ENCODE results near the gene ANKRD7. TPM values are rescaled to one million over a fixed set of nuclear protein-coding genes. Genes with fewer than 3 reads are reported as not detected.

Gene ANKRD7, protein sequence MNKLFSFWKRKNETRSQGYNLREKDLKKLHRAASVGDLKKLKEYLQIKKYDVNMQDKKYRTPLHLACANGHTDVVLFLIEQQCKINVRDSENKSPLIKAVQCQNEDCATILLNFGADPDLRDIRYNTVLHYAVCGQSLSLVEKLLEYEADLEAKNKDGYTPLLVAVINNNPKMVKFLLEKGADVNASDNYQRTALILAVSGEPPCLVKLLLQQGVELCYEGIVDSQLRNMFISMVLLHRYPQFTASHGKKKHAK
- polyA plus RNA-seq (2012; ENCODE audit: insufficient read length, low read depth): 2.4 TPM

DNA sequence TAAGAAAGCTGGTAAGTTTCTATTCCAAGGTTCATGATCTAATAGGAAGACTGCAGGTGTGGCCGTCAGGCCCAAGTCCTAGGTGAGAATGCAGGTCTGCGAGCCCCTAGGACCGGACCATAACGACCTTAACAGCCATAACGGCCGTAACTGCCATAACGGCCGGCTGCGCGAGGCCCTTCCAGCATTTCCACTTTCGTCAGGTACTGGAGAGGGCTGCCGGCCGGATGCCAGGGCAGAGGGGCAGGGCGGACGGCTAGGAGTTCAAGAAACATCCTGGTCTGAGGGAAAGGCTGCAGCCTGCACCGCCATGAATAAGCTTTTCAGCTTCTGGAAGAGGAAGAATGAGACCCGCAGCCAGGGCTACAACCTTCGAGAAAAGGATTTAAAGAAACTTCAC is at the start of gene ANKRD7:
TSS of gene ANKRD7 (plus strand) at position 184 of the 400 bp plus-strand sequence. CDS start at position 311, 127 bp downstream.
- TF ChIP-seq TAF1 (IDR thresholded peaks at IDR 0.05; ENCODE audit: borderline replicate concordance, insufficient read depth, low read length) (no peak), POLR2AphosphoS5 (IDR thresholded peaks at IDR 0.05; ENCODE audit: low read depth, low read length) (no peak), SIN3A (IDR thresholded peaks at IDR 0.05; ENCODE audit: borderline replicate concordance, insufficient read depth, low read length) (no peak), FOXP2 (optimal IDR thresholded peaks at IDR 0.05; ENCODE audit: borderline replicate concordance, extremely low read depth, extremely low read length, insufficient read depth) (no peak)
- TF ChIP-seq, protein P1, sequence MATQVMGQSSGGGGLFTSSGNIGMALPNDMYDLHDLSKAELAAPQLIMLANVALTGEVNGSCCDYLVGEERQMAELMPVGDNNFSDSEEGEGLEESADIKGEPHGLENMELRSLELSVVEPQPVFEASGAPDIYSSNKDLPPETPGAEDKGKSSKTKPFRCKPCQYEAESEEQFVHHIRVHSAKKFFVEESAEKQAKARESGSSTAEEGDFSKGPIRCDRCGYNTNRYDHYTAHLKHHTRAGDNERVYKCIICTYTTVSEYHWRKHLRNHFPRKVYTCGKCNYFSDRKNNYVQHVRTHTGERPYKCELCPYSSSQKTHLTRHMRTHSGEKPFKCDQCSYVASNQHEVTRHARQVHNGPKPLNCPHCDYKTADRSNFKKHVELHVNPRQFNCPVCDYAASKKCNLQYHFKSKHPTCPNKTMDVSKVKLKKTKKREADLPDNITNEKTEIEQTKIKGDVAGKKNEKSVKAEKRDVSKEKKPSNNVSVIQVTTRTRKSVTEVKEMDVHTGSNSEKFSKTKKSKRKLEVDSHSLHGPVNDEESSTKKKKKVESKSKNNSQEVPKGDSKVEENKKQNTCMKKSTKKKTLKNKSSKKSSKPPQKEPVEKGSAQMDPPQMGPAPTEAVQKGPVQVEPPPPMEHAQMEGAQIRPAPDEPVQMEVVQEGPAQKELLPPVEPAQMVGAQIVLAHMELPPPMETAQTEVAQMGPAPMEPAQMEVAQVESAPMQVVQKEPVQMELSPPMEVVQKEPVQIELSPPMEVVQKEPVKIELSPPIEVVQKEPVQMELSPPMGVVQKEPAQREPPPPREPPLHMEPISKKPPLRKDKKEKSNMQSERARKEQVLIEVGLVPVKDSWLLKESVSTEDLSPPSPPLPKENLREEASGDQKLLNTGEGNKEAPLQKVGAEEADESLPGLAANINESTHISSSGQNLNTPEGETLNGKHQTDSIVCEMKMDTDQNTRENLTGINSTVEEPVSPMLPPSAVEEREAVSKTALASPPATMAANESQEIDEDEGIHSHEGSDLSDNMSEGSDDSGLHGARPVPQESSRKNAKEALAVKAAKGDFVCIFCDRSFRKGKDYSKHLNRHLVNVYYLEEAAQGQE (IDR thresholded peaks at IDR 0.05; ENCODE audit: insufficient read depth in 1 of 2, low read depth in 2 of 2, low read length in 2 of 2): no peak

DNA sequence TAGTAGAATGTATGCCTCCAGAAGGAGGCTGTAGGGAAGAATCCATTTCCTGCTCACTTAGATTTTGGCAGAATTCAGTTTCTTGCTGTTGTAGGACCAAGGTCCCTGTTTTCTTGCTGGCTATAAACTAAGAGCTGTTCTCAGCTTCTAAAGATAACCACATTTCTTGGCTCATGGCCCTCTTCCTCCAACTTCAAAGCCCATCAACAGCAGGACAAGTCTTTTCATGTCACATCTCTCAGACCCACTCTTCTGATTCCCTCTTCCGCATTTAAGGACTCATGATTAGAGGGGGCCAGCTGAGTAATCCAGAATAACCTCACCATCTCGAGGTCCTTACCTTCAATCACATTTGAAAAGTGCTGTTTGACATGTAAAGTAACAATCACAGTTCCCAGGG is 48.8 kb upstream of the ANKRD7 start:
- TF ChIP-seq TAF1 (IDR thresholded peaks at IDR 0.05; ENCODE audit: borderline replicate concordance, insufficient read depth, low read length) (no peak), SIN3A (IDR thresholded peaks at IDR 0.05; ENCODE audit: borderline replicate concordance, insufficient read depth, low read length) (no peak), POLR2AphosphoS5 (IDR thresholded peaks at IDR 0.05; ENCODE audit: low read depth, low read length) (no peak), FOXP2 (optimal IDR thresholded peaks at IDR 0.05; ENCODE audit: borderline replicate concordance, extremely low read depth, extremely low read length, insufficient read depth) (no peak)
- TF ChIP-seq, protein P1 (IDR thresholded peaks at IDR 0.05; ENCODE audit: insufficient read depth in 1 of 2, low read depth in 2 of 2, low read length in 2 of 2): no peak

DNA sequence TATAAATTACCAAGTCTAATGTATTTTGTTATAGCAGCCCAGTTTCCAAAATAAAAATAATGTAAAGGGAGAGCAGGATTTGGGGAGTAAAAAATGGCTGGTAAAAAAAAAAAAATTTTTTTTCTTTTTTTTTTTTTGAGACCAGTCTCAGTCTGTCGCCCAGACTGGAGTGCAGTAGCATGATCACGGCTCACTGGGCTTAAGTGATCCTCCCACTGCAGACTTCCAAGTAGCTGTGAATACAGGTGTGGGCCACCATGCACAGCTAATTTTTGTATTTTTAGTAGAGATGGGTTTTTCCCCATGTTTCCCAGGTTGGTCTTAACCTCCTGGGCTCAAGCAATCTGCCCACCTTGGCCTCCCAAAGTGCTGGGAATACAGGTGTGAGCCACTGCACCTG is 45.3 kb upstream of the ANKRD7 start:
- TF ChIP-seq SIN3A (IDR thresholded peaks at IDR 0.05; ENCODE audit: borderline replicate concordance, insufficient read depth, low read length): no peak
- TF ChIP-seq, protein P1 (IDR thresholded peaks at IDR 0.05; ENCODE audit: insufficient read depth in 1 of 2, low read depth in 2 of 2, low read length in 2 of 2): no peak
- no peak for TF ChIP-seq FOXP2 (optimal IDR thresholded peaks at IDR 0.05; ENCODE audit: borderline replicate concordance, extremely low read depth, extremely low read length, insufficient read depth)
- no peak for TF ChIP-seq TAF1 (IDR thresholded peaks at IDR 0.05; ENCODE audit: borderline replicate concordance, insufficient read depth, low read length)
- TF ChIP-seq POLR2AphosphoS5 (IDR thresholded peaks at IDR 0.05; ENCODE audit: low read depth, low read length): no peak

DNA sequence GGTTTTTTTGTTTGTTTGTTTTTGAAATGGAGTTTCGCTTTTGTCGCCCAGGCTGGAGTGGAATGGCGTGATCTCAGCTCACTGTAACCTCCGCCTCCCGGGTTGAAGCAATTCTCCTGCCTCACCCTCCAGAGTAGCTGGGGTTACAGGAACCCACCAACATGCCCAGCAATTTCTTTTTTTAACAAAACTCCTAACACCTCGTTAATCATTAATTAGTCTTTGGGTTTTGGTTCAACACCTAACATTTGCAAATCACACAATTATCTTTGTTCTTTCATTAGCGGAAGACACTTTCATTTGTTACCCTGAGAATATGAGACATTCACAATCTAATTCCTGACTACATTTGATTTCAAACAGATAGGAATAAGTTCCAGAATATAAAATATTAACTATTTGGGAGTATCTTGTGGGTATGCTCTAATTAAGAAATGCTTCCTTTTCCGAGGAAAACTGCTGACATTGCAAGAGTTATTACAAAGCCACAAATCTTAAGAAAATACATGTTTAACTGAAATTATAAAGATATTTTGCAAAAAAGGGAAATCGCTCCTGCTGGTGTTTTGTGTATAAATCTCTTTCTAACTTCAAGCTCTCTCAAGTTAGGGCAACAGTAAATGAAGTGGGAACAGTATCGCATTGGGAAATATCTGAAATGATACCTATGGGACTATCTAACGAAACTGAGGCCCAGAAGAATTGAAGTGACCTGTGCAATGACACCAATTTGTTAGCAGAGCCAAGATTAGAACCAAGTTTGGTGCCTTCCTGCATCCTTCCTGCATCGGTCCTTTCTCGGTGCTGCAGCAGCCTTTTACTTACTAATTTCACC is 41.7 kb upstream of the ANKRD7 start:
- TF ChIP-seq, protein P1 (IDR thresholded peaks at IDR 0.05; ENCODE audit: insufficient read depth in 1 of 2, low read depth in 2 of 2, low read length in 2 of 2): no peak
- TF ChIP-seq FOXP2 (optimal IDR thresholded peaks at IDR 0.05; ENCODE audit: borderline replicate concordance, extremely low read depth, extremely low read length, insufficient read depth): no peak

Data from PFSK-1 (cell line).